Subcutaneous adipose tissue (tissue), 4 donors: ENCODE results near the gene SMAP2. TPM values are rescaled to one million over a fixed set of nuclear protein-coding genes. Genes with fewer than 3 reads are reported as not detected.

ENCODE experiments used
- CTCF ChIP-seq: fragments of 450-650 bp; IDR thresholded peaks from one replicate; pipeline ENCODE4 v1.5.1; 2016; ENCODE audit warnings: low read depth, mild to moderate bottlenecking, control low read depth, antibody characterized with exemption, moderate library complexity
- total RNA-seq, 4 donors: library from RNA; depleted of rRNA; stranded (reverse); fragments of >200 nt; gene quantifications; one replicate each; pipeline ENCODE4 v1.1.0, GENCODE V29; 2016

SMAP2 gene
- total RNA-seq, 4 donors from 2014 or later, result 51.0 to 110 (median 72.2) TPM

GRCh38 chr1:40432644-40433390, 59.3 kb downstream of the SMAP2 start:
- TF ChIP-seq CTCF, result no peak

- no peak for TF ChIP-seq CTCF
Observed at GRCh38 chr1:40435471-40435870, 61.9 kb downstream of the SMAP2 start.

GRCh38 chr1:40435876-40436275, 62.3 kb downstream of the SMAP2 start:
- TF ChIP-seq CTCF, result no peak

GRCh38 chr1:40438391-40439015, 65.0 kb downstream of the SMAP2 start:
- TF ChIP-seq CTCF, result no peak

GRCh38 chr1:40439247-40439646, 65.7 kb downstream of the SMAP2 start:
- no peak for TF ChIP-seq CTCF

- TF ChIP-seq CTCF, result no peak
Observed at GRCh38 chr1:40449684-40450494, 76.4 kb downstream of the SMAP2 start, which contains the start of gene ZFP69B. Gene ZFP69B, plus strand, starts transcription at chr1:40450476. Its CDS starts 486 bp downstream, at chr1:40450962.
